WTC11 (cell line): ENCODE data around the gene ALDH3A2.

Experiments used
- CTCF ChIP-seq: fragments of 200-600 bp; IDR thresholded peaks from 2 replicates; pipeline ENCODE4 v1.8.0; 2022; ENCODE audit warnings: antibody characterized with exemption
- IRF1 ChIP-seq: sonication (generic); formaldehyde crosslinking; IDR thresholded peaks from 2 replicates; pipeline ENCODE4 v1.8.0; 2023; ENCODE audit warnings: missing genetic modification reagents
- JUN ChIP-seq: sonication (generic); formaldehyde crosslinking; IDR thresholded peaks from 2 replicates; pipeline ENCODE4 v1.8.0; 2023; ENCODE audit warnings: mild to moderate bottlenecking, missing genetic modification reagents
- TF ChIP-seq, protein P1 (sequence below): sonication (generic); formaldehyde crosslinking; IDR thresholded peaks from 2 replicates; pipeline ENCODE4 v1.8.1; 2023; ENCODE audit warnings: mild to moderate bottlenecking, missing genetic modification reagents

GRCh38 chr17:19719355-19720209 is 71.0 kb downstream of the ALDH3A2 start:
- TF ChIP-seq IRF1 (CRISPR knock-in tag) = no peak
- TF ChIP-seq CTCF = no peak
- TF ChIP-seq JUN (CRISPR knock-in tag) = no peak
- TF ChIP-seq, protein P1, sequence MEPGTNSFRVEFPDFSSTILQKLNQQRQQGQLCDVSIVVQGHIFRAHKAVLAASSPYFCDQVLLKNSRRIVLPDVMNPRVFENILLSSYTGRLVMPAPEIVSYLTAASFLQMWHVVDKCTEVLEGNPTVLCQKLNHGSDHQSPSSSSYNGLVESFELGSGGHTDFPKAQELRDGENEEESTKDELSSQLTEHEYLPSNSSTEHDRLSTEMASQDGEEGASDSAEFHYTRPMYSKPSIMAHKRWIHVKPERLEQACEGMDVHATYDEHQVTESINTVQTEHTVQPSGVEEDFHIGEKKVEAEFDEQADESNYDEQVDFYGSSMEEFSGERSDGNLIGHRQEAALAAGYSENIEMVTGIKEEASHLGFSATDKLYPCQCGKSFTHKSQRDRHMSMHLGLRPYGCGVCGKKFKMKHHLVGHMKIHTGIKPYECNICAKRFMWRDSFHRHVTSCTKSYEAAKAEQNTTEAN (CRISPR knock-in tag) = no peak
